GM21423 (cell line): ENCODE measurements around the gene FCRL6.

Source experiments
- ATAC-seq: cut with Tn5 transposase; IDR thresholded peaks from one replicate; pipeline ENCODE4 v1.9.1; 2021; ENCODE audit warnings: mild to moderate bottlenecking, moderate library complexity; ENCODE audit not compliant: unreplicated experiment

The FCRL6 gene

GRCh38 chr1:159802111-159802510, at the start of gene FCRL6:
FCRL6 (plus strand) TSS chr1:159802360; CDS start chr1:159802425, 65 bp downstream.
- ATAC-seq = no peak

- no peak for ATAC-seq
Measured at GRCh38 chr1:159753386-159753785, 48.8 kb upstream of the FCRL6 start.

GRCh38 chr1:159755451-159756007, 46.6 kb upstream of the FCRL6 start:
- no peak for ATAC-seq

GRCh38 chr1:159756397-159756796, 45.8 kb upstream of the FCRL6 start:
- no peak for ATAC-seq

GRCh38 chr1:159763686-159764085, 38.5 kb upstream of the FCRL6 start:
- ATAC-seq = no peak

- ATAC-seq = no peak
Measured at GRCh38 chr1:159765806-159766205, 36.4 kb upstream of the FCRL6 start.

GRCh38 chr1:159771127-159771895, 30.8 kb upstream of the FCRL6 start:
- ATAC-seq = no peak

GRCh38 chr1:159774465-159774864, 27.7 kb upstream of the FCRL6 start:
- ATAC-seq = no peak

GRCh38 chr1:159775716-159776115, 26.4 kb upstream of the FCRL6 start:
- ATAC-seq = no peak

- ATAC-seq = no peak
Measured at GRCh38 chr1:159778266-159778665, 23.9 kb upstream of the FCRL6 start.

- no peak for ATAC-seq
Measured at GRCh38 chr1:159779403-159779851, 22.7 kb upstream of the FCRL6 start.

GRCh38 chr1:159780583-159781582, 21.3 kb upstream of the FCRL6 start, which contains the start of gene DUSP23:
DUSP23 (plus strand) TSS chr1:159780962; CDS start chr1:159781101, 139 bp downstream.
- ATAC-seq = peak; percentile 98

- ATAC-seq = no peak
Measured at GRCh38 chr1:159781992-159782391, 20.2 kb upstream of the FCRL6 start.

GRCh38 chr1:159783724-159784123, 18.4 kb upstream of the FCRL6 start:
- ATAC-seq = no peak

GRCh38 chr1:159786465-159786864, 15.7 kb upstream of the FCRL6 start:
- ATAC-seq = no peak

GRCh38 chr1:159786966-159787365, 15.2 kb upstream of the FCRL6 start:
- no peak for ATAC-seq

GRCh38 chr1:159790237-159790917, 11.8 kb upstream of the FCRL6 start:
- no peak for ATAC-seq

- ATAC-seq = no peak
Measured at GRCh38 chr1:159791031-159791430, 11.1 kb upstream of the FCRL6 start.

GRCh38 chr1:159791461-159791860, 10.7 kb upstream of the FCRL6 start:
- ATAC-seq = no peak

- ATAC-seq = no peak
Measured at GRCh38 chr1:159795534-159795933, 6.6 kb upstream of the FCRL6 start.

GRCh38 chr1:159798893-159799292, 3.3 kb upstream of the FCRL6 start:
- no peak for ATAC-seq
